HepG2 (cell line): ENCODE data around the gene PNPLA2. TPM values are rescaled to one million over a fixed set of nuclear protein-coding genes. Genes with fewer than 3 reads are reported as not detected.

Experiments used
- ISX ChIP-seq: sonication (generic); formaldehyde crosslinking; conservative IDR thresholded peaks from 2 replicates; pipeline ENCODE4 v1.5.0; 2020; ENCODE audit warnings: missing genetic modification reagents
- KDM2A ChIP-seq: sonication (generic); formaldehyde crosslinking; IDR thresholded peaks from 2 replicates; pipeline ENCODE4 v1.4.0; 2020; ENCODE audit warnings: low read depth, missing genetic modification reagents, borderline replicate concordance
- MTF2 ChIP-seq: sonication (generic); formaldehyde crosslinking; IDR thresholded peaks from 2 replicates; pipeline ENCODE4 v1.5.0; 2020; ENCODE audit warnings: missing genetic modification reagents, borderline replicate concordance
- RXRA ChIP-seq: sonication (generic); formaldehyde crosslinking; IDR thresholded peaks from 2 replicates; pipeline ENCODE4 v1.5.1; 2020; ENCODE audit warnings: missing genetic modification reagents
- ZHX2 ChIP-seq, 2 experiments: sonication (generic) in 1 of 2; formaldehyde crosslinking in 1 of 2; IDR thresholded peaks; 2 replicates each; pipeline versions ENCODE4 v1.6.1 to v1.9.0; 2014 to 2022; ENCODE audit warnings: antibody characterized with exemption in 1 of 2, borderline replicate concordance in 1 of 2, inconsistent platforms in 1 of 2, low read depth in 1 of 2, missing genetic modification reagents in 1 of 2
- ZNF160 ChIP-seq: sonication (generic); formaldehyde crosslinking; IDR thresholded peaks from 2 replicates; pipeline ENCODE4 v1.8.0; 2022; ENCODE audit warnings: mild to moderate bottlenecking, inconsistent platforms, missing genetic modification reagents
- ZNF770 ChIP-seq: sonication (generic); formaldehyde crosslinking; IDR thresholded peaks from 2 replicates; pipeline ENCODE4 v1.5.0; 2020; ENCODE audit warnings: mild to moderate bottlenecking, missing genetic modification reagents
- polyA plus RNA-seq, 8 experiments: library from polyadenylated mRNA; depleted of rRNA in 3 of 8; stranded (reverse) in 7 of 8; unstranded in 1 of 8; fragments of >200 nt; fragmentation: Illumina TruSeq in 4 of 8; extraction: Trizol in 4 of 8; gene quantifications; 2 replicates each; pipeline versions ENCODE4 v1.2.1 to v1.2.3, GENCODE V29; 2011 to 2016; ENCODE audit warnings: low read depth in 4 of 8, missing spikeins in 1 of 8, mixed read lengths in 1 of 8; ENCODE audit not compliant: insufficient read depth in 1 of 8
- total RNA-seq, 5 experiments: library from RNA; depleted of rRNA; stranded (reverse); fragments of >200 nt; fragmentation: Illumina TruSeq; extraction: Trizol; gene quantifications; 2 replicates each; pipeline ENCODE4 v1.2.3, GENCODE V29; 2016; ENCODE audit warnings: low read depth in 1 of 5
- TF ChIP-seq, protein P1 (sequence below): sonication (generic); formaldehyde crosslinking; IDR thresholded peaks from 2 replicates; pipeline ENCODE4 v1.8.0; 2022; ENCODE audit warnings: mild to moderate bottlenecking, missing genetic modification reagents

PNPLA2 gene
- total and polyA plus RNA-seq, 2 of the 13 experiments (the other 11 are each of a cell fraction or from before 2014, with no cell fraction given) = 10.5 to 43.2 TPM

GRCh38 chr11:841981-842369 lies 23.3 kb downstream of the PNPLA2 start (continued):
- peak; percentile 53 for TF ChIP-seq ZNF770 (CRISPR knock-in tag)
- 0 out of 2 replicates have a peak, but pooled peaks have one; percentile 72 for TF ChIP-seq ISX
- peak; percentile 77; the same call in 1 of the 2 replicates for TF ChIP-seq KDM2A (CRISPR knock-in tag)
- TF ChIP-seq, protein P1, sequence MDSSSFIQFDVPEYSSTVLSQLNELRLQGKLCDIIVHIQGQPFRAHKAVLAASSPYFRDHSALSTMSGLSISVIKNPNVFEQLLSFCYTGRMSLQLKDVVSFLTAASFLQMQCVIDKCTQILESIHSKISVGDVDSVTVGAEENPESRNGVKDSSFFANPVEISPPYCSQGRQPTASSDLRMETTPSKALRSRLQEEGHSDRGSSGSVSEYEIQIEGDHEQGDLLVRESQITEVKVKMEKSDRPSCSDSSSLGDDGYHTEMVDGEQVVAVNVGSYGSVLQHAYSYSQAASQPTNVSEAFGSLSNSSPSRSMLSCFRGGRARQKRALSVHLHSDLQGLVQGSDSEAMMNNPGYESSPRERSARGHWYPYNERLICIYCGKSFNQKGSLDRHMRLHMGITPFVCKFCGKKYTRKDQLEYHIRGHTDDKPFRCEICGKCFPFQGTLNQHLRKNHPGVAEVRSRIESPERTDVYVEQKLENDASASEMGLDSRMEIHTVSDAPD (CRISPR knock-in tag) = 0 out of 2 replicates have a peak, but pooled peaks have one; percentile 15
- 0 out of 2 replicates have a peak, but pooled peaks have one; percentile 8 for TF ChIP-seq RXRA (CRISPR knock-in tag)
- 0 out of 2 replicates have a peak, but pooled peaks have one; percentile 30 for TF ChIP-seq ZNF160 (CRISPR knock-in tag)
- no peak for TF ChIP-seq ZHX2 (IDR thresholded peaks at IDR 0.05; ENCODE audit: low read depth)
- TF ChIP-seq ZHX2 (CRISPR knock-in tag; IDR thresholded peaks at IDR 0.05; ENCODE audit: borderline replicate concordance) = peak; percentile 60; the same call in 1 of the 2 replicates
- no peak for TF ChIP-seq MTF2 (CRISPR knock-in tag)
- TF ChIP-seq, all 625 proteins: peak for 28
